RWPE2 (cell line): Measurements from ENCODE around the gene CHURC1.

Source experiments
- ATAC-seq: fragments of 200-7000 bp; cut with Tn5 transposase; 3 replicates; pipeline ENCODE4 v1.9.1; 2021; ENCODE audit warnings: low read depth
- DNase-seq: peaks from one replicate; pipeline ENCODE4 v3.0.0-alpha.2; 2020; ENCODE audit warnings: low spot score
- H3K27ac ChIP-seq: fragments of 450-650 bp; 2 replicates; pipeline ENCODE4 v1.5.1; 2017; ENCODE audit warnings: mild to moderate bottlenecking; ENCODE audit not compliant: poor library complexity, severe bottlenecking
- H3K27me3 ChIP-seq: fragments of 250-450 bp; sonication (Bioruptor Pico); 2 replicates; pipeline ENCODE4 v1.5.1; 2021; ENCODE audit warnings: mild to moderate bottlenecking, moderate library complexity; ENCODE audit not compliant: insufficient read depth, poor library complexity, severe bottlenecking
- H3K36me3 ChIP-seq: fragments of 250-450 bp; sonication (Bioruptor Pico); 2 replicates; pipeline ENCODE4 v1.5.1; 2020; ENCODE audit warnings: low read depth, mild to moderate bottlenecking, moderate library complexity
- H3K4me1 ChIP-seq: fragments of 250-450 bp; sonication (Bioruptor Pico); 2 replicates; pipeline ENCODE4 v1.5.1; 2021; ENCODE audit warnings: mild to moderate bottlenecking, moderate library complexity; ENCODE audit not compliant: insufficient read depth, poor library complexity, severe bottlenecking
- H3K4me3 ChIP-seq: fragments of 250-450 bp; sonication (Bioruptor Pico); 2 replicates; pipeline ENCODE4 v1.5.1; 2021; ENCODE audit warnings: mild to moderate bottlenecking, moderate library complexity; ENCODE audit not compliant: severe bottlenecking
- H3K9me3 ChIP-seq: fragments of 250-450 bp; sonication (Bioruptor Pico); 2 replicates; pipeline ENCODE4 v1.5.1; 2021; ENCODE audit warnings: mild to moderate bottlenecking, moderate library complexity; ENCODE audit not compliant: severe bottlenecking
- CTCF ChIP-seq: fragments of 450-650 bp; IDR thresholded peaks from one replicate; pipeline ENCODE4 v1.5.1; 2017; ENCODE audit warnings: mild to moderate bottlenecking, moderate library complexity; ENCODE audit not compliant: poor library complexity, severe bottlenecking

CHURC1 gene

GRCh38 chr14:64915797-64916196 is 1.5 kb downstream of the CHURC1 start:
- H3K9me3 ChIP-seq, result no peaks in the 10 kb centered on the region
- no peak for TF ChIP-seq CTCF
- no peaks in the 10 kb centered on the region for H3K27me3 ChIP-seq
- H3K4me1 ChIP-seq, result peaks cover 8% of the 10 kb centered on the region
- peaks cover 16% of the 10 kb centered on the region for H3K36me3 ChIP-seq
- no peak for DNase-seq
- H3K27ac ChIP-seq, result no peak overlapping the region
- H3K4me3 ChIP-seq, result no peak overlapping the region
- ATAC-seq, result no peak

- no peak overlapping the region for H3K4me3 ChIP-seq
- no peak overlapping the region for H3K27ac ChIP-seq
- H3K4me1 ChIP-seq, result peaks cover 8% of the 10 kb centered on the region
- H3K9me3 ChIP-seq, result no peaks in the 10 kb centered on the region
- ATAC-seq, result no peak
- H3K27me3 ChIP-seq, result no peaks in the 10 kb centered on the region
- peaks cover 30% of the 10 kb centered on the region for H3K36me3 ChIP-seq
- no peak for TF ChIP-seq CTCF
- no peak for DNase-seq
These were observed 4.0 kb downstream of the CHURC1 start for GRCh38 chr14:64918216-64918615.

GRCh38 chr14:64919215-64919614 is 5.0 kb downstream of the CHURC1 start:
- Histone ChIP-seq H3K4me3 (no peak overlapping the region), H3K4me1 (peaks cover 5% of the 10 kb centered on the region), H3K27me3 (no peaks in the 10 kb centered on the region), H3K27ac (no peak overlapping the region), H3K9me3 (no peaks in the 10 kb centered on the region), H3K36me3 (peaks cover 40% of the 10 kb centered on the region)
- no peak for TF ChIP-seq CTCF
- ATAC-seq (no peak), DNase-seq (no peak)

- peaks cover 5% of the 10 kb centered on the region for H3K4me1 ChIP-seq
- peaks cover 44% of the 10 kb centered on the region for H3K36me3 ChIP-seq
- no peak overlapping the region for H3K4me3 ChIP-seq
- H3K27ac ChIP-seq, result no peak overlapping the region
- no peak for ATAC-seq
- no peak for TF ChIP-seq CTCF
- H3K27me3 ChIP-seq, result no peaks in the 10 kb centered on the region
- no peaks in the 10 kb centered on the region for H3K9me3 ChIP-seq
- DNase-seq, result no peak
These were observed 5.4 kb downstream of the CHURC1 start for GRCh38 chr14:64919618-64920017.

GRCh38 chr14:64920465-64920864 is 6.2 kb downstream of the CHURC1 start:
- ATAC-seq, result no peak
- Histone ChIP-seq H3K27ac (no peak overlapping the region), H3K9me3 (no peaks in the 10 kb centered on the region), H3K27me3 (no peaks in the 10 kb centered on the region), H3K4me1 (no peaks in the 10 kb centered on the region), H3K36me3 (peaks cover 52% of the 10 kb centered on the region), H3K4me3 (no peak overlapping the region)
- no peak for DNase-seq
- TF ChIP-seq CTCF, result no peak
